Measurements from ENCODE around the gene CFL1.
"Not testable (repeated sequence)": the region's sequence is repeated elsewhere in the genome, so short reads cannot be mapped to it uniquely, and the experiment has no call there.

The CFL1 gene

GRCh38 chr11:65856689-65857499 is 1.1 kb downstream of the CFL1 start:
- DNase-seq = peak; percentile 75

DNA sequence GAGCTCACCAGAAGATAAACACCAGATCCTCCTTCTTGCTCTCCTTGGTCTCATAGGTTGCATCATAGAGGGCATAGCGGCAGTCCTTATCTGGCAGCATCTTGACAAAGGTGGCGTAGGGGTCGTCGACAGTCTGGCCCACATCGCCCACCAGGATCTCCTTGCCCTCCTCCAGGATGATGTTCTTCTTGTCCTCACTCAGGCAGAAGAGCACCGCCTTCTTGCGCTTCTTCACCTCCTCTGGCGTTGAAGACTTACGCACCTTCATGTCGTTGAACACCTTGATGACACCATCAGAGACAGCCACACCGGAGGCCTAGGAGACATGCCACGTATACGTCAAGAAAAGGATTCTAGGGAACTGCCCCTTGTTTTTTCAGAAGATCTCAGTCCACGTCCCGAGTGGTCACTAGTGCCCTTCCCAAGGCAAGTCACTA is 2.0 kb downstream of the CFL1 start:
- no peak for DNase-seq

- DNase-seq = no peak
Observed at GRCh38 chr11:65854852-65855837, 2.8 kb downstream of the CFL1 start.

GRCh38 chr11:65854161-65854592 is 3.8 kb downstream of the CFL1 start:
- no peak for DNase-seq

GRCh38 chr11:65853246-65853979 is 4.6 kb downstream of the CFL1 start:
- DNase-seq = no peak

DNA sequence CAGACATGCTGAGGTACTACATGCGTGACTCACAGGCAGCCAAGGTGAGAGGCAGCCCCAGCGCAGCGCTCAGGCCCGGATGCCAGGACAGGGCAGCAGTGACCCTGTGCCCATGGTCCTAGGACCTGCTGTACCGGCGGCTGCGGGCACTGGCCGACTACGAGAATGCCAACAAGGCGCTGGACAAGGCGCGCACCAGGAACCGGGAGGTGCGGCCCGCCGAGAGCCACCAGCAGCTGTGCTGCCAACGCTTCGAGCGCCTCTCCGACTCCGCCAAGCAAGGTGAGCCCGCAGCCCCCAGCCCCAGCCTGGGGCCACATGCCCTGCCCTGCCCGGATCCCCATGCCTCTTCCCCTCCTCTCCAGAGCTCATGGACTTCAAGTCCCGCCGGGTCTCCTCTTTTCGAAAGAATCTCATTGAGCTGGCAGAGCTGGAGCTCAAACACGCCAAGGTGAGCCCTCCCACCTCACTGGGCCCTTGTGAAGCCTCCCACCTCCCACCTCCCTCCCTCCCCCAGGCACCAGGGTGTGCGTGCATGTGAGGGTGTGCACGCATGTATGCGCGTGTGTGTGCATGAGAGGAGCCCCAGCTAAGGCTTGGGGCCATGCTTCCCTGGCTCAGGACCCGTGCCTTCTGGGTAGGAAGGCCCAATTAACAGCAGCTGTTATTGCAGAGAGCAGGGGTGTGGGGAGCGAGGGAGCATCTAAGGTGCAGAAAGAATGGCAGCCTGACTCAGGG is 5.3 kb downstream of the CFL1 start:
- no peak for DNase-seq

DNA sequence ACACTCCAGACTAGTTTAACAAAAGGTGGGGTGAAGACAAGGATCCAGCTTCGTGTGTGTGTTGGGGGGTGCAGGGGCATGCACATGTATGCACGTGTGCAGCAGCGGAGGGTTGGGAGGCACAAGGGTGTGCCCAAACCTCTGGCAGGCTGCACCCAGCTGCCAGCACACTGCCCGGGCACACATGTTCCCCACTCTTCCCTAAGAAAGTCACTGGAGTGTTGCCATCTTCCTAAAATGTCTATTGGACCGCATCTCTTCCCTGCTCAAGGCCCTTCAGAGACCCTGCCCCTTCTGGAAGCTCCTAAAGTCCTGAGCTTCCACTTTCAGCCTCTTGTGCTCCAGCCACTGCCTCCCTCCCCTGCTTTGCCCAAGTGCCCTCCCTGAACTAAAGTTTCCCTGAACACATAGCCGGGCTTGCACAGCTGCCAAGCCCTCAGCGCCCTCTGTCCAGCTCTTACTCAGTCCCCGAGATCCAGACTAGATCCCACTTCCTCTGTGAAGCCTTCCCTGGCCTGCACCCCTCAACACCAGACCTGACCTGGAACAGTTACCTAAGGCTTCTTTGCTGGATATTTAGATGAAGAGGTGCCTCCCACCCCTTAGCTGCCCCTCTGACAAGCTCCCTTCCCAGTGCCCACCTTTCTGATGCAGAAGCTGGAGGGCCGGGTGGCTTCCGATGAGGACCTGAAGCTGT is 6.0 kb downstream of the CFL1 start:
- no peak for DNase-seq

DNA sequence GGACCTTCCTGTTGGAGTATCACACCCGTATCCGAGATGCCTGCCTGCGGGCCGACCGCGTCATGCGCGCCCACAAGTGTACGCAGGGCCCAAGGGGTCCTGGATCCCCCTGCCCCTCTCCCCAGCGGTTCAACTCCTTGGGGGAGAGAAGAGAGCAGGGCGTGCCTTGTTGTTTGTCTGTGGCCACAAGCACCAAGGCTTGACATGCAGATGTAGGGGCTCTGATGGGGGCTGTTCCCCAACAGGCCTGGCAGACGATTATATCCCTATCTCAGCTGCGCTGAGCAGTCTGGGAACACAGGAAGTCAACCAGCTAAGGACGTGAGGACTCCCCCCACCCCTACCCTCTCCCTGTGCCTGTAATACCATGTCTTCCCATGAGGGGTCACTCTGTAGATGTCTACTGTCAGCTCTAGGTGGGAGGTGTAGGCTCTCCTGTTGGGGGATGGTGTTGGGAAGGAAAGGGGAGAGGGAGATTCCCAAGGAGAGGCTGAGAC is 6.8 kb downstream of the CFL1 start:
- no peak for DNase-seq

- no peak for DNase-seq
Observed at GRCh38 chr11:65850217-65851082, 7.5 kb downstream of the CFL1 start.

GRCh38 chr11:65849771-65850216 is 8.2 kb downstream of the CFL1 start:
- no peak for DNase-seq

- no peak for DNase-seq
Observed at GRCh38 chr11:65849366-65849765, 8.6 kb downstream of the CFL1 start.

DNA sequence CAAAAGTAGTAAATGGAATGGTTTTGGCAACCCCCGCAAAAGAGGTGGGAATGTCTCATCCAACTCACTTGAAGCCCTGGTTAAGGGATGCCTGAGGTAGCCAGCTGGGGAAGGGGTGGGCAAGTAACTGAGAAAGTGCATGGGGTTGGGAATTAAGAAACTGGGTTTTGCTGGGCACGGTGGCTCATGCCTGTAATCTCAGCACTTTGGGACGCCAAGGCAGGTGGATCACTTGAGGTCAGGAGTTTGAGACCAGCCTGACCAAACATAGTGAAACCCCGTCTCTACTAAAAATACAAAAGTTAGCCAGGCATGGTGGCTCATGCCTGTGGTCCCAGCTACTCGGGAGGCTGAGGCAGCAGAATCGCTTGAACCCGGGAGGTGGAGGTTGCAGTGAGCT is 9.3 kb downstream of the CFL1 start:
- not testable (repeated sequence) for DNase-seq

- DNase-seq = no peak
Observed at GRCh38 chr11:65847746-65848145, 10.2 kb downstream of the CFL1 start.

- no peak for DNase-seq
Observed at GRCh38 chr11:65844231-65844872, 13.6 kb downstream of the CFL1 start.

GRCh38 chr11:65843811-65844210 is 14.2 kb downstream of the CFL1 start:
- no peak for DNase-seq

DNA sequence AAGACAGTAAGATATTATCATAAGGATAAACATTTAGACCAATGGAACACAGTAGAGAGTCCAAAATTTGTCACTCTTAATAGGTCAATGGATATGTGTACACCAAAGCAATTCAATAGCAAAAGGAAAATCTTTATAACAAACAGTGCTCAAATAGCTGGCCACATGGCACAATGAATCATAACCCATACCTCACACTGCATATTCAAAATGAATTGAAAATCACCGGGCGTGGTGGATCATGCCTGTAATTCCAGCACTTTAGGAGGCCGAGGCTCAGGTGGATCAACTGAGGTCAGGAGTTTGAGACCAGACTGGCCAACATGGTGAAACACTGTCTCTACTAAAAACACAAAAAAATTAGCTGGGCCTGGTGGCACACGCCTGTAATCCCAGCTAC is 15.8 kb downstream of the CFL1 start:
- DNase-seq = no peak

DNA sequence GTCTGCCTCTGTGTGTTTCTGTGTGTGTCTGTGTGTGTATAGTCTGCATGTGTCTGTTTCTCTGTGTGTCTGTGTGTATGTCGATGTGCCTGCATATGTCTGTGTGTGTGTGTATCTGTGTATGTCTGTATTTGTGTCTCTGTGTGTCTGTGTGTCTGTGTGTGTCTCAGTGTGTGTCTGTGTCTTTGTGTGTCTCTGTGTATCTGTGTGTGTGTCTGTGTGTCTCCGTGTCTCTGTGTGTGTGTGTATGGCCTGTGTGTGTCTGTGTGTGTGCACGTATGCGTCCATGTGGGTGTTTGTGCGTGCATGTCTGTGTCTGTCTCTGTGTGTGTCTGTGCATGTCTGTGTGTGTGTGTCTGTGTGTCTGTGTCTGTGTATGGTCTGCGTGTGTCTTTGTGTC is 23.8 kb downstream of the CFL1 start:
- DNase-seq = no peak

DNA sequence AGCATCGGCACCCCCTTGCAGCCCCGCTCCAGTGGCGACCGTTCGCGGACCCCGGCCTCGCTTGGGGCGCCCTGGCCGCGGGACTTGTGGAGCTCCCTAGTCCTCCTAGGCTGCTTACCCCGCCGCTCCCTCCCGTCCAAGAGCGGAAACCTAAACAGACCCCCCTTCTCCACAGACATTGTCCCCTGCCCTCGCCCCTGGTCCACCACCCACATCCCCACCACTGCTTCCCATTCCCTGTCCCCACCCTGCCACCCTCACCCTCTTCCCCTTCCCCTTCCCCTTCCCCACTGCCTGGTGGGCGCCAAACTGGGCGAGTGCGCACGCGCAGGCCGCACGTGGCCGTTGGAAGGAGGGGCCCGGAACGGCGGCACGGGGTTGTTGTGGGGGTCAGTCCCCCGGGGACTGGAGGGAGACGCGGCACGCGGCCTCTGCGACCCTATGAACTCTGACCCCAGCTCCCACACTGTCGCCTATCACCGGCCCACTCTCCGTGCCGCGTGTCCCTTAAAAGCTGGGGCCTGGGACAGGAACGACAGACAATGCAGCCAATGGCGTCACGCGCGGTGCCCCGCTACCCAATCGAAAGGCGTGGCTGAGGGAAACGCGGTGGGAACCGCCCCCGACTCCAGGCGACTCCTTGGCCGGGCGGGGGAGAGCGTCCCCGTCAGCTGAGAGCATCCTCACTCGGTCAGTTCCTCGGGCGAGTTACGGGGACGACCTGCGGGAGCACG is 24.5 kb downstream of the CFL1 start, which contains the start of gene SNX32:
SNX32 (plus strand) TSS at position 667 of the 734 bp plus-strand sequence. CDS start 103 bp downstream, outside the sequence.
- peak; percentile 89 for DNase-seq

GRCh38 chr11:65832231-65832630 is 25.7 kb downstream of the CFL1 start:
- not testable (repeated sequence) for DNase-seq
